IMR-90 (cell line): ENCODE results near the gene LIN28A. TPM values are rescaled to one million over a fixed set of nuclear protein-coding genes. Genes with fewer than 3 reads are reported as not detected.

Experiments
- ATAC-seq: fragments of 200-7000 bp; cut with Tn5 transposase; 2 replicates; pipeline ENCODE4 v1.9.1; 2020; ENCODE audit warnings: low read depth, mild to moderate bottlenecking, moderate library complexity
- BruUV-seq: library from RNA; stranded (reverse); fragments of 400-500 nt; replicated peaks from 2 replicates; lab custom pipeline; 2021; lab: Mats Ljungman, UMichigan
- CTCF ChIA-PET: fragments of 300-600 bp; formaldehyde crosslinking; extraction: SDS; loops from one replicate; lab custom pipeline; 2021; ENCODE audit warnings: antibody characterized with exemption; lab: Yijun Ruan, JAX
- POLR2A ChIA-PET: fragments of 300-600 bp; sonication (Branson Sonifier 250); formaldehyde crosslinking; loops from one replicate; lab custom pipeline; 2022; ENCODE audit warnings: antibody characterized with exemption; ENCODE audit not compliant: unreplicated experiment; lab: Charles Lee
- DNase-seq: peaks from one replicate; pipeline ENCODE4 v3.0.0; 2013
- H2AFZ ChIP-seq: replicated peaks from 2 replicates; pipeline ENCODE3; 2013; ENCODE audit warnings: low read length, mild to moderate bottlenecking; ENCODE audit not compliant: poor library complexity
- H2AK5ac ChIP-seq: 2 replicates; pipeline ENCODE4 v1.6.1; 2013; ENCODE audit warnings: low read depth, low read length, inconsistent platforms
- H2AK9ac ChIP-seq: replicated peaks from 2 replicates; pipeline ENCODE3; 2013; ENCODE audit warnings: mild to moderate bottlenecking, low read depth, low read length, moderate library complexity; ENCODE audit not compliant: poor library complexity
- H2BK120ac ChIP-seq: 2 replicates; pipeline ENCODE4 v1.6.1; 2013; ENCODE audit warnings: low read depth, low read length, inconsistent platforms
- H2BK15ac ChIP-seq: 3 replicates; pipeline ENCODE4 v1.6.1; 2013; ENCODE audit warnings: low read depth, low read length, inconsistent platforms
- H2BK20ac ChIP-seq: 2 replicates; pipeline ENCODE4 v1.6.1; 2013; ENCODE audit warnings: low read depth, mild to moderate bottlenecking, inconsistent platforms, low read length, moderate library complexity
- H2BK5ac ChIP-seq: 2 replicates; pipeline ENCODE4 v1.6.1; 2013; ENCODE audit warnings: mild to moderate bottlenecking, low read depth, low read length, inconsistent platforms; ENCODE audit not compliant: poor library complexity, severe bottlenecking
- H3K14ac ChIP-seq: replicated peaks from 2 replicates; pipeline ENCODE4 v1.6.1; 2013; ENCODE audit warnings: low read depth, low read length, inconsistent platforms
- H3K18ac ChIP-seq: 2 replicates; pipeline ENCODE4 v1.6.1; 2013; ENCODE audit warnings: low read depth, low read length, control low read depth
- H3K23ac ChIP-seq: 2 replicates; pipeline ENCODE4 v1.6.1; 2013; ENCODE audit warnings: low read depth, low read length, inconsistent platforms
- H3K27ac ChIP-seq: 2 replicates; pipeline ENCODE4 v1.5.1; 2013; ENCODE audit warnings: mild to moderate bottlenecking, control low read depth, low read length; ENCODE audit not compliant: insufficient read depth
- H3K27me3 ChIP-seq: 2 replicates; pipeline ENCODE4 v1.6.1; 2013; ENCODE audit warnings: low read length; ENCODE audit not compliant: control insufficient read depth, insufficient read depth
- H3K36me3 ChIP-seq: 2 replicates; pipeline ENCODE4 v1.6.1; 2013; ENCODE audit warnings: low read length, mixed read lengths; ENCODE audit not compliant: control insufficient read depth, insufficient read depth
- H3K4ac ChIP-seq: 2 replicates; pipeline ENCODE4 v1.6.1; 2013; ENCODE audit warnings: low read depth, low read length, inconsistent platforms
- H3K4me1 ChIP-seq: 2 replicates; pipeline ENCODE4 v1.6.1; 2013; ENCODE audit warnings: low read length, mixed read lengths; ENCODE audit not compliant: control insufficient read depth, insufficient read depth
- H3K4me2 ChIP-seq: 2 replicates; pipeline ENCODE4 v1.6.1; 2013; ENCODE audit warnings: low read depth, mild to moderate bottlenecking, control low read depth, low read length, moderate library complexity
- H3K4me3 ChIP-seq: 2 replicates; pipeline ENCODE4 v1.5.1; 2013; ENCODE audit warnings: low read depth, mild to moderate bottlenecking, control low read depth, low read length, moderate library complexity; ENCODE audit not compliant: insufficient read depth
- H3K56ac ChIP-seq: 2 replicates; pipeline ENCODE4 v1.6.1; 2013; ENCODE audit warnings: low read length, inconsistent platforms; ENCODE audit not compliant: insufficient read depth; ENCODE audit errors: extremely low read depth
- H3K79me1 ChIP-seq, 2 experiments: 2 replicates each; pipeline ENCODE4 v1.6.1; 2013; ENCODE audit warnings: low read length in 2 of 2, inconsistent platforms in 1 of 2, low read depth in 1 of 2
- H3K9ac ChIP-seq: 2 replicates; pipeline ENCODE4 v1.6.1; 2013; ENCODE audit warnings: low read depth, low read length, control low read depth
- H3K9me1 ChIP-seq: 2 replicates; pipeline ENCODE4 v1.6.1; 2013; ENCODE audit warnings: low read length, inconsistent platforms; ENCODE audit not compliant: insufficient read depth
- H3K9me3 ChIP-seq: 2 replicates; pipeline ENCODE4 v1.6.1; 2013; ENCODE audit warnings: low read length; ENCODE audit not compliant: control insufficient read depth, insufficient read depth
- H4K20me1 ChIP-seq: 2 replicates; pipeline ENCODE4 v1.6.1; 2013; ENCODE audit warnings: low read length, inconsistent platforms; ENCODE audit not compliant: insufficient read depth
- H4K5ac ChIP-seq: 2 replicates; pipeline ENCODE4 v1.6.1; 2013; ENCODE audit warnings: mild to moderate bottlenecking, low read depth, low read length, control low read depth
- H4K8ac ChIP-seq, 2 experiments: 2 replicates each; pipeline ENCODE4 v1.6.1; 2013; ENCODE audit warnings: low read depth in 2 of 2, low read length in 2 of 2, control low read depth in 1 of 2, inconsistent platforms in 1 of 2
- H4K91ac ChIP-seq: 2 replicates; pipeline ENCODE4 v1.6.1; 2013; ENCODE audit warnings: low read depth, low read length, inconsistent platforms; ENCODE audit not compliant: insufficient read depth
- BHLHE40 ChIP-seq: fragments of 150-350 bp; IDR thresholded peaks from 2 replicates; pipeline ENCODE4 v1.6.1; 2016; ENCODE audit warnings: mild to moderate bottlenecking, low read depth, low read length
- CEBPB ChIP-seq: IDR thresholded peaks from 2 replicates; pipeline ENCODE4 v1.6.1; 2012; ENCODE audit warnings: low read depth, low read length, improper control_type of control experiment
- CHD1 ChIP-seq: IDR thresholded peaks from 2 replicates; pipeline ENCODE4 v1.6.1; 2012; ENCODE audit warnings: low read depth, low read length, improper control_type of control experiment
- CTCF ChIP-seq: conservative IDR thresholded peaks from 2 replicates; pipeline ENCODE4 v1.5.1; 2012; ENCODE audit warnings: mild to moderate bottlenecking, low read depth, low read length, improper control_type of control experiment
- FOS ChIP-seq: fragments of 150-350 bp; IDR thresholded peaks from 2 replicates; pipeline ENCODE4 v1.6.1; 2016; ENCODE audit warnings: low read depth, low read length
- MAFK ChIP-seq: IDR thresholded peaks from 2 replicates; pipeline ENCODE4 v1.6.1; 2012; ENCODE audit warnings: low read depth, low read length, improper control_type of control experiment
- MAZ ChIP-seq: IDR thresholded peaks from 2 replicates; pipeline ENCODE4 v1.6.1; 2012; ENCODE audit warnings: low read depth, mild to moderate bottlenecking, low read length, improper control_type of control experiment, moderate library complexity, borderline replicate concordance
- MXI1 ChIP-seq: IDR thresholded peaks from 2 replicates; pipeline ENCODE4 v1.6.1; 2012; ENCODE audit warnings: low read depth, mild to moderate bottlenecking, low read length, moderate library complexity, borderline replicate concordance
- NFE2L2 ChIP-seq: fragments of 150-350 bp; IDR thresholded peaks from 2 replicates; pipeline ENCODE4 v1.6.1; 2016; ENCODE audit warnings: low read depth, mild to moderate bottlenecking, low read length
- POLR2A ChIP-seq: IDR thresholded peaks from 2 replicates; pipeline ENCODE4 v1.6.1; 2012; ENCODE audit warnings: mild to moderate bottlenecking, low read depth, low read length
- RCOR1 ChIP-seq: IDR thresholded peaks from 2 replicates; pipeline ENCODE4 v1.6.1; 2012; ENCODE audit warnings: mild to moderate bottlenecking, low read length, improper control_type of control experiment; ENCODE audit not compliant: insufficient replicate concordance
- RFX5 ChIP-seq: IDR thresholded peaks from 2 replicates; pipeline ENCODE4 v1.8.0; 2012; ENCODE audit warnings: low read depth, mild to moderate bottlenecking, low read length, moderate library complexity
- SMC3 ChIP-seq: fragments of 150-350 bp; IDR thresholded peaks from 2 replicates; pipeline ENCODE4 v1.6.1; 2016; ENCODE audit warnings: low read depth, mild to moderate bottlenecking, antibody characterized with exemption, low read length, moderate library complexity
- WGBS, 2 experiments: methylation state at CpG; one replicate each; pipeline versions ENCODE4 v1.1.5 to v1.1.7; 2013; ENCODE audit warnings: missing lambda C conversion rate in 2 of 2; ENCODE audit not compliant: insufficient read length in 1 of 2; ENCODE audit errors: extremely low coverage in 2 of 2; 5-methylcytosine and 5-hydroxymethylcytosine counted together
- dilution Hi-C: fragments of 300-500 bp; cut with HindIII; formaldehyde crosslinking; loops from one replicate; pipeline ENCODE4 v1.14.3; 2018; ENCODE audit warnings: low sequenced_read_pairs; ENCODE audit not compliant: unreplicated experiment
- in situ Hi-C: fragments of 300-500 bp; cut with MboI; formaldehyde crosslinking; loops from 3 replicates; pipeline ENCODE4 v1.14.3; 2019; ENCODE audit warnings: low sequenced_read_pairs, inconsistent platforms, mixed read lengths
- intact Hi-C: fragments of 100-400 bp; cut with micrococcal nuclease; formaldehyde crosslinking; loops from 2 replicates; pipeline ENCODE4 v1.10.0; 2022
- polyA plus RNA-seq, 3 experiments: library from polyadenylated mRNA; depleted of rRNA; stranded (reverse); fragments of >200 nt; gene quantifications; 2 replicates each; pipeline ENCODE4 v1.2.3, GENCODE V29; 2012; ENCODE audit warnings: low replicate concordance in 1 of 3
- total RNA-seq: library from RNA; depleted of rRNA; stranded (reverse); fragments of >200 nt; gene quantifications from 2 replicates; pipeline ENCODE4 v1.2.3, GENCODE V29; 2012
- TF ChIP-seq, protein P1 (sequence below): fragments of 150-350 bp; IDR thresholded peaks from 2 replicates; pipeline ENCODE4 v1.6.1; 2016; ENCODE audit warnings: low read depth, mild to moderate bottlenecking, low read length, moderate library complexity, borderline replicate concordance

Gene LIN28A
- total and polyA plus RNA-seq, 2 of the 4 experiments (the other 2 are of a cell fraction): not detected

GRCh38 chr1:26477446-26478152 is 67.0 kb downstream of the LIN28A start (continued):
- TF ChIP-seq CHD1: no peak

- H2AFZ ChIP-seq: no peak overlapping the region
- WGBS, 2 experiments: no CpG with 5 or more reads among the region's 3 CpGs
Observed at GRCh38 chr1:26478159-26478558, 67.5 kb downstream of the LIN28A start.

More at GRCh38 chr1:26478159-26478558, 67.5 kb downstream of the LIN28A start:
- H2BK5ac ChIP-seq: no peak overlapping the region
- H3K14ac ChIP-seq: no peak overlapping the region
- ChIA-PET POLR2A (no interaction called here), CTCF (no interaction called here)
- no peak overlapping the region for H2AK5ac ChIP-seq
- H2AK9ac ChIP-seq: no peak overlapping the region
- no peak overlapping the region for H3K4me2 ChIP-seq
- no peak overlapping the region for H3K9ac ChIP-seq
- H3K79me1 ChIP-seq: peaks cover 15 to 38% of the 10 kb centered on the region in 2 experiments
- no peak overlapping the region for H3K4ac ChIP-seq
- no peak overlapping the region for H3K18ac ChIP-seq
- DNase-seq: no peak
- intact Hi-C loops (no loop called here), dilution Hi-C loops (no loop called here), in situ Hi-C loops (no loop called here)
- BruUV-seq: no TSS peak
- H3K4me1 ChIP-seq: peaks cover 4% of the 10 kb centered on the region
- no peak overlapping the region for H3K4me3 ChIP-seq
- peaks cover 20% of the 10 kb centered on the region for H3K36me3 ChIP-seq
- H3K9me3 ChIP-seq: no peaks in the 10 kb centered on the region
- peaks cover 19% of the 10 kb centered on the region; the same call in 1 of the 2 replicates for H4K20me1 ChIP-seq
- no peak overlapping the region for H2BK15ac ChIP-seq
- H3K23ac ChIP-seq: no peak overlapping the region
- H3K56ac ChIP-seq: no peak overlapping the region
- peaks cover 3% of the 10 kb centered on the region; the same call in 1 of the 2 replicates for H3K9me1 ChIP-seq
- H4K91ac ChIP-seq: no peak overlapping the region
- no peak overlapping the region for H3K27ac ChIP-seq
- no peak overlapping the region for H4K5ac ChIP-seq
- H2BK20ac ChIP-seq: no peak overlapping the region
- no peak overlapping the region for H4K8ac ChIP-seq
- TF ChIP-seq FOS: no peak
- no peak for TF ChIP-seq NFE2L2
- TF ChIP-seq MAFK: no peak
- TF ChIP-seq POLR2A: no peak
- no peak for TF ChIP-seq BHLHE40
- no peak for TF ChIP-seq CEBPB
- TF ChIP-seq CTCF: no peak
- TF ChIP-seq MXI1: no peak
- TF ChIP-seq RFX5: no peak
- no peak for TF ChIP-seq CHD1
- no peak for TF ChIP-seq SMC3
- TF ChIP-seq, protein P1, sequence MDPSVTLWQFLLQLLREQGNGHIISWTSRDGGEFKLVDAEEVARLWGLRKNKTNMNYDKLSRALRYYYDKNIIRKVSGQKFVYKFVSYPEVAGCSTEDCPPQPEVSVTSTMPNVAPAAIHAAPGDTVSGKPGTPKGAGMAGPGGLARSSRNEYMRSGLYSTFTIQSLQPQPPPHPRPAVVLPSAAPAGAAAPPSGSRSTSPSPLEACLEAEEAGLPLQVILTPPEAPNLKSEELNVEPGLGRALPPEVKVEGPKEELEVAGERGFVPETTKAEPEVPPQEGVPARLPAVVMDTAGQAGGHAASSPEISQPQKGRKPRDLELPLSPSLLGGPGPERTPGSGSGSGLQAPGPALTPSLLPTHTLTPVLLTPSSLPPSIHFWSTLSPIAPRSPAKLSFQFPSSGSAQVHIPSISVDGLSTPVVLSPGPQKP: no peak
- no peak for TF ChIP-seq MAZ
- TF ChIP-seq RCOR1: no peak
- no peaks in the 10 kb centered on the region for H3K27me3 ChIP-seq
- no peak overlapping the region for H2BK120ac ChIP-seq
- ATAC-seq: no peak
